IMR-90 (cell line): ENCODE data around the gene KATNB1. TPM values are rescaled to one million over a fixed set of nuclear protein-coding genes. Genes with fewer than 3 reads are reported as not detected.

Source experiments
- ATAC-seq: fragments of 200-7000 bp; cut with Tn5 transposase; 2 replicates; pipeline ENCODE4 v1.9.1; 2020; ENCODE audit warnings: low read depth, mild to moderate bottlenecking, moderate library complexity
- BruUV-seq: library from RNA; stranded (reverse); fragments of 400-500 nt; replicated peaks from 2 replicates; lab custom pipeline; 2021; lab: Mats Ljungman, UMichigan
- CTCF ChIA-PET: fragments of 300-600 bp; formaldehyde crosslinking; extraction: SDS; loops from one replicate; lab custom pipeline; 2021; ENCODE audit warnings: antibody characterized with exemption; lab: Yijun Ruan, JAX
- POLR2A ChIA-PET: fragments of 300-600 bp; sonication (Branson Sonifier 250); formaldehyde crosslinking; loops from one replicate; lab custom pipeline; 2022; ENCODE audit warnings: antibody characterized with exemption; ENCODE audit not compliant: unreplicated experiment; lab: Charles Lee
- DNase-seq: peaks from one replicate; pipeline ENCODE4 v3.0.0; 2013
- H2AFZ ChIP-seq: replicated peaks from 2 replicates; pipeline ENCODE3; 2013; ENCODE audit warnings: low read length, mild to moderate bottlenecking; ENCODE audit not compliant: poor library complexity
- H2AK5ac ChIP-seq: 2 replicates; pipeline ENCODE4 v1.6.1; 2013; ENCODE audit warnings: low read depth, low read length, inconsistent platforms
- H2AK9ac ChIP-seq: replicated peaks from 2 replicates; pipeline ENCODE3; 2013; ENCODE audit warnings: mild to moderate bottlenecking, low read depth, low read length, moderate library complexity; ENCODE audit not compliant: poor library complexity
- H2BK120ac ChIP-seq: 2 replicates; pipeline ENCODE4 v1.6.1; 2013; ENCODE audit warnings: low read depth, low read length, inconsistent platforms
- H2BK15ac ChIP-seq: 3 replicates; pipeline ENCODE4 v1.6.1; 2013; ENCODE audit warnings: low read depth, low read length, inconsistent platforms
- H2BK20ac ChIP-seq: 2 replicates; pipeline ENCODE4 v1.6.1; 2013; ENCODE audit warnings: low read depth, mild to moderate bottlenecking, inconsistent platforms, low read length, moderate library complexity
- H2BK5ac ChIP-seq: 2 replicates; pipeline ENCODE4 v1.6.1; 2013; ENCODE audit warnings: mild to moderate bottlenecking, low read depth, low read length, inconsistent platforms; ENCODE audit not compliant: poor library complexity, severe bottlenecking
- H3K14ac ChIP-seq: replicated peaks from 2 replicates; pipeline ENCODE4 v1.6.1; 2013; ENCODE audit warnings: low read depth, low read length, inconsistent platforms
- H3K18ac ChIP-seq: 2 replicates; pipeline ENCODE4 v1.6.1; 2013; ENCODE audit warnings: low read depth, low read length, control low read depth
- H3K23ac ChIP-seq: 2 replicates; pipeline ENCODE4 v1.6.1; 2013; ENCODE audit warnings: low read depth, low read length, inconsistent platforms
- H3K27ac ChIP-seq: 2 replicates; pipeline ENCODE4 v1.5.1; 2013; ENCODE audit warnings: mild to moderate bottlenecking, control low read depth, low read length; ENCODE audit not compliant: insufficient read depth
- H3K27me3 ChIP-seq: 2 replicates; pipeline ENCODE4 v1.6.1; 2013; ENCODE audit warnings: low read length; ENCODE audit not compliant: control insufficient read depth, insufficient read depth
- H3K36me3 ChIP-seq: 2 replicates; pipeline ENCODE4 v1.6.1; 2013; ENCODE audit warnings: low read length, mixed read lengths; ENCODE audit not compliant: control insufficient read depth, insufficient read depth
- H3K4ac ChIP-seq: 2 replicates; pipeline ENCODE4 v1.6.1; 2013; ENCODE audit warnings: low read depth, low read length, inconsistent platforms
- H3K4me1 ChIP-seq: 2 replicates; pipeline ENCODE4 v1.6.1; 2013; ENCODE audit warnings: low read length, mixed read lengths; ENCODE audit not compliant: control insufficient read depth, insufficient read depth
- H3K4me2 ChIP-seq: 2 replicates; pipeline ENCODE4 v1.6.1; 2013; ENCODE audit warnings: low read depth, mild to moderate bottlenecking, control low read depth, low read length, moderate library complexity
- H3K4me3 ChIP-seq: 2 replicates; pipeline ENCODE4 v1.5.1; 2013; ENCODE audit warnings: low read depth, mild to moderate bottlenecking, control low read depth, low read length, moderate library complexity; ENCODE audit not compliant: insufficient read depth
- H3K56ac ChIP-seq: 2 replicates; pipeline ENCODE4 v1.6.1; 2013; ENCODE audit warnings: low read length, inconsistent platforms; ENCODE audit not compliant: insufficient read depth; ENCODE audit errors: extremely low read depth
- H3K79me1 ChIP-seq, 2 experiments: 2 replicates each; pipeline ENCODE4 v1.6.1; 2013; ENCODE audit warnings: low read length in 2 of 2, inconsistent platforms in 1 of 2, low read depth in 1 of 2
- H3K9ac ChIP-seq: 2 replicates; pipeline ENCODE4 v1.6.1; 2013; ENCODE audit warnings: low read depth, low read length, control low read depth
- H3K9me1 ChIP-seq: 2 replicates; pipeline ENCODE4 v1.6.1; 2013; ENCODE audit warnings: low read length, inconsistent platforms; ENCODE audit not compliant: insufficient read depth
- H3K9me3 ChIP-seq: 2 replicates; pipeline ENCODE4 v1.6.1; 2013; ENCODE audit warnings: low read length; ENCODE audit not compliant: control insufficient read depth, insufficient read depth
- H4K20me1 ChIP-seq: 2 replicates; pipeline ENCODE4 v1.6.1; 2013; ENCODE audit warnings: low read length, inconsistent platforms; ENCODE audit not compliant: insufficient read depth
- H4K5ac ChIP-seq: 2 replicates; pipeline ENCODE4 v1.6.1; 2013; ENCODE audit warnings: mild to moderate bottlenecking, low read depth, low read length, control low read depth
- H4K8ac ChIP-seq, 2 experiments: 2 replicates each; pipeline ENCODE4 v1.6.1; 2013; ENCODE audit warnings: low read depth in 2 of 2, low read length in 2 of 2, control low read depth in 1 of 2, inconsistent platforms in 1 of 2
- H4K91ac ChIP-seq: 2 replicates; pipeline ENCODE4 v1.6.1; 2013; ENCODE audit warnings: low read depth, low read length, inconsistent platforms; ENCODE audit not compliant: insufficient read depth
- BHLHE40 ChIP-seq: fragments of 150-350 bp; IDR thresholded peaks from 2 replicates; pipeline ENCODE4 v1.6.1; 2016; ENCODE audit warnings: mild to moderate bottlenecking, low read depth, low read length
- CEBPB ChIP-seq: IDR thresholded peaks from 2 replicates; pipeline ENCODE4 v1.6.1; 2012; ENCODE audit warnings: low read depth, low read length, improper control_type of control experiment
- CHD1 ChIP-seq: IDR thresholded peaks from 2 replicates; pipeline ENCODE4 v1.6.1; 2012; ENCODE audit warnings: low read depth, low read length, improper control_type of control experiment
- CTCF ChIP-seq: conservative IDR thresholded peaks from 2 replicates; pipeline ENCODE4 v1.5.1; 2012; ENCODE audit warnings: mild to moderate bottlenecking, low read depth, low read length, improper control_type of control experiment
- MAFK ChIP-seq: IDR thresholded peaks from 2 replicates; pipeline ENCODE4 v1.6.1; 2012; ENCODE audit warnings: low read depth, low read length, improper control_type of control experiment
- MAZ ChIP-seq: IDR thresholded peaks from 2 replicates; pipeline ENCODE4 v1.6.1; 2012; ENCODE audit warnings: low read depth, mild to moderate bottlenecking, low read length, improper control_type of control experiment, moderate library complexity, borderline replicate concordance
- MXI1 ChIP-seq: IDR thresholded peaks from 2 replicates; pipeline ENCODE4 v1.6.1; 2012; ENCODE audit warnings: low read depth, mild to moderate bottlenecking, low read length, moderate library complexity, borderline replicate concordance
- RCOR1 ChIP-seq: IDR thresholded peaks from 2 replicates; pipeline ENCODE4 v1.6.1; 2012; ENCODE audit warnings: mild to moderate bottlenecking, low read length, improper control_type of control experiment; ENCODE audit not compliant: insufficient replicate concordance
- RFX5 ChIP-seq: IDR thresholded peaks from 2 replicates; pipeline ENCODE4 v1.8.0; 2012; ENCODE audit warnings: low read depth, mild to moderate bottlenecking, low read length, moderate library complexity
- WGBS, 2 experiments: methylation state at CpG; one replicate each; pipeline versions ENCODE4 v1.1.5 to v1.1.7; 2013; ENCODE audit warnings: missing lambda C conversion rate in 2 of 2; ENCODE audit not compliant: insufficient read length in 1 of 2; ENCODE audit errors: extremely low coverage in 2 of 2; 5-methylcytosine and 5-hydroxymethylcytosine counted together
- dilution Hi-C: fragments of 300-500 bp; cut with HindIII; formaldehyde crosslinking; loops from one replicate; pipeline ENCODE4 v1.14.3; 2018; ENCODE audit warnings: low sequenced_read_pairs; ENCODE audit not compliant: unreplicated experiment
- in situ Hi-C: fragments of 300-500 bp; cut with MboI; formaldehyde crosslinking; loops from 3 replicates; pipeline ENCODE4 v1.14.3; 2019; ENCODE audit warnings: low sequenced_read_pairs, inconsistent platforms, mixed read lengths
- intact Hi-C: fragments of 100-400 bp; cut with micrococcal nuclease; formaldehyde crosslinking; loops from 2 replicates; pipeline ENCODE4 v1.10.0; 2022
- polyA plus RNA-seq, 3 experiments: library from polyadenylated mRNA; depleted of rRNA; stranded (reverse); fragments of >200 nt; gene quantifications; 2 replicates each; pipeline ENCODE4 v1.2.3, GENCODE V29; 2012; ENCODE audit warnings: low replicate concordance in 1 of 3
- total RNA-seq: library from RNA; depleted of rRNA; stranded (reverse); fragments of >200 nt; gene quantifications from 2 replicates; pipeline ENCODE4 v1.2.3, GENCODE V29; 2012
- TF ChIP-seq, protein P1 (sequence below): fragments of 150-350 bp; IDR thresholded peaks from 2 replicates; pipeline ENCODE4 v1.6.1; 2016; ENCODE audit warnings: low read depth, mild to moderate bottlenecking, low read length, moderate library complexity, borderline replicate concordance

The KATNB1 gene
- total and polyA plus RNA-seq, 2 of the 4 experiments (the other 2 are of a cell fraction), result 10.9 to 23.5 TPM

- dilution Hi-C loops (no loop called here), intact Hi-C loops (no loop called here), in situ Hi-C loops (no loop called here)
- no peak overlapping the region for H2BK120ac ChIP-seq
- TF ChIP-seq MXI1 (no peak), CTCF (no peak), RFX5 (no peak), RCOR1 (no peak), CHD1 (no peak), MAZ (no peak), CEBPB (no peak), BHLHE40 (no peak), MAFK (no peak)
- TF ChIP-seq, protein P1, sequence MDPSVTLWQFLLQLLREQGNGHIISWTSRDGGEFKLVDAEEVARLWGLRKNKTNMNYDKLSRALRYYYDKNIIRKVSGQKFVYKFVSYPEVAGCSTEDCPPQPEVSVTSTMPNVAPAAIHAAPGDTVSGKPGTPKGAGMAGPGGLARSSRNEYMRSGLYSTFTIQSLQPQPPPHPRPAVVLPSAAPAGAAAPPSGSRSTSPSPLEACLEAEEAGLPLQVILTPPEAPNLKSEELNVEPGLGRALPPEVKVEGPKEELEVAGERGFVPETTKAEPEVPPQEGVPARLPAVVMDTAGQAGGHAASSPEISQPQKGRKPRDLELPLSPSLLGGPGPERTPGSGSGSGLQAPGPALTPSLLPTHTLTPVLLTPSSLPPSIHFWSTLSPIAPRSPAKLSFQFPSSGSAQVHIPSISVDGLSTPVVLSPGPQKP, result no peak
- H4K8ac ChIP-seq, result no peak overlapping the region
- H3K9ac ChIP-seq, result no peak overlapping the region
- ATAC-seq (no peak), DNase-seq (no peak)
- ChIA-PET CTCF (interaction anchor here (0.6 kb wide), 1 partner anchor 926 kb away, joined by 3 read pairs; no protein-coding TSS in a partner anchor), POLR2A (no interaction called here)
- peaks cover 23% of the 10 kb centered on the region for H3K9me1 ChIP-seq
- no peaks in the 10 kb centered on the region for H3K27me3 ChIP-seq
- no peak overlapping the region for H3K4me2 ChIP-seq
- no TSS peak for BruUV-seq
- H3K14ac ChIP-seq, result no peak overlapping the region
- no peak overlapping the region for H4K5ac ChIP-seq
- H3K36me3 ChIP-seq, result peaks cover 32% of the 10 kb centered on the region
- no peak overlapping the region for H3K56ac ChIP-seq
- no peak overlapping the region for H3K4ac ChIP-seq
- 97% methylated on average over 11 of the region's 13 CpGs; no CpG with 5 or more reads in 1 of the 2 experiments for WGBS, 2 experiments
- H2AK5ac ChIP-seq, result no peak overlapping the region
- no peak overlapping the region for H4K91ac ChIP-seq
- H2AFZ ChIP-seq, result no peak overlapping the region
- H3K27ac ChIP-seq, result no peak overlapping the region
- H2BK5ac ChIP-seq, result no peak overlapping the region
- no peak overlapping the region for H2AK9ac ChIP-seq
- H2BK15ac ChIP-seq, result no peak overlapping the region
- H4K20me1 ChIP-seq, result peaks cover 36% of the 10 kb centered on the region
- no peak overlapping the region for H3K23ac ChIP-seq
- H2BK20ac ChIP-seq, result no peak overlapping the region
- H3K4me1 ChIP-seq, result peaks cover 17% of the 10 kb centered on the region
- H3K9me3 ChIP-seq, result no peaks in the 10 kb centered on the region
- H3K79me1 ChIP-seq, result peaks cover 10 to 77% of the 10 kb centered on the region in 2 experiments
- no peak overlapping the region for H3K4me3 ChIP-seq
- no peak overlapping the region for H3K18ac ChIP-seq
Observed at GRCh38 chr16:57797216-57797525, 61.6 kb downstream of the KATNB1 start.
